HUES48 (cell line): ENCODE measurements around the gene ELMOD3.
"Not testable (repeated sequence)": the region's sequence is repeated elsewhere in the genome, so short reads cannot be mapped to it uniquely, and the experiment has no call there.

ENCODE experiments used
- H3K27ac ChIP-seq: one replicate; pipeline ENCODE4 v1.7.0; 2013; ENCODE audit warnings: low read depth, low read length, inconsistent platforms
- H3K27me3 ChIP-seq: 2 replicates; pipeline ENCODE4 v1.6.1; 2013; ENCODE audit warnings: mild to moderate bottlenecking, low read length; ENCODE audit not compliant: control insufficient read depth, insufficient read depth
- H3K36me3 ChIP-seq: 2 replicates; pipeline ENCODE4 v1.6.1; 2013; ENCODE audit warnings: low read length; ENCODE audit not compliant: control insufficient read depth, insufficient read depth
- H3K4me1 ChIP-seq: 2 replicates; pipeline ENCODE4 v1.6.1; 2013; ENCODE audit warnings: mild to moderate bottlenecking, low read length; ENCODE audit not compliant: control insufficient read depth, insufficient read depth
- H3K4me3 ChIP-seq: 2 replicates; pipeline ENCODE4 v1.5.1; 2013; ENCODE audit warnings: mild to moderate bottlenecking, low read depth, low read length
- H3K9ac ChIP-seq: 2 replicates; pipeline ENCODE4 v1.6.1; 2013; ENCODE audit warnings: mild to moderate bottlenecking, low read depth, low read length, moderate library complexity
- H3K9me3 ChIP-seq: 2 replicates; pipeline ENCODE4 v1.6.1; 2013; ENCODE audit warnings: low read length; ENCODE audit not compliant: control insufficient read depth, insufficient read depth

Gene ELMOD3

DNA sequence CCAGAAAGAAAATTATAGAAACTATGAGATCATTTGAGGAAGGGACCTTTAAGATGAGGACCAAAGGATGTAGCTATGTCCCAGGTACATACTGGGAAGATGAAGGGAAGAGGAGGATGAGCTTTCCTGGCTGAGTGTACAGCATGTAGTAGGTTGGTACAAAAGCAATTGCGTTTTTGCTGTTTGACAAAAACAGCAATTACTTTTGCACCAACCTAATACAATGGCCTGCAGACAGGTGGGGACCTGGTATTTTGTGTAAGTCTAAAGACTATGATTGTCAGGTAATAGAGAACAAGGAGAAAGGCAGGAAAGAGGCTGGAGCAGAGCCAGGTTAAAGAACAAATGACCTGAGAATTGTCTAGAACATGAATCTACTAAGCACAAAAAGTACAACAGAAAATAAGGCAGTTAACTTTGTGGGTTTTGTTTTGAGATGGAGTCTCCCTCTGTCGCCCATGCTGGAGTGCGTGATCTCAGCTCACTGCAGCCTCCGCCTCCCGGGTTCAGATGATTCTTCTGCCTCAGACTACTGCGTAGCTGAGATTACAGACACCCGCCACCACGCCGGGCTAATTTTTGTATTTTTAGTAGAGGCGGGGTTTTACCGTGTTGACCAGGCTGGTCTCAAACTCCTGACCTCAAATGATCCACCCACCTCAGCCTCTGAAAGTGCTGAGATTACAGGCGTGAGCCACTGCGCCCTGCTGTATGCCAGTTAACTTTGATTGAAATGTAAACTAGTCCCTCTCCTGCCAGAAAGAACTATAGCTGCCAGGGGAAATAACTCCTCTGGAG, 23.5 kb upstream of the ELMOD3 start:
- no peak overlapping the region for H3K4me3 ChIP-seq
- H3K27ac ChIP-seq, result no peak overlapping the region
- peaks cover 17% of the 10 kb centered on the region for H3K4me1 ChIP-seq
- H3K9me3 ChIP-seq, result no peaks in the 10 kb centered on the region
- peaks cover 4% of the 10 kb centered on the region for H3K36me3 ChIP-seq
- no peak overlapping the region for H3K9ac ChIP-seq
- H3K27me3 ChIP-seq, result no peaks in the 10 kb centered on the region

DNA sequence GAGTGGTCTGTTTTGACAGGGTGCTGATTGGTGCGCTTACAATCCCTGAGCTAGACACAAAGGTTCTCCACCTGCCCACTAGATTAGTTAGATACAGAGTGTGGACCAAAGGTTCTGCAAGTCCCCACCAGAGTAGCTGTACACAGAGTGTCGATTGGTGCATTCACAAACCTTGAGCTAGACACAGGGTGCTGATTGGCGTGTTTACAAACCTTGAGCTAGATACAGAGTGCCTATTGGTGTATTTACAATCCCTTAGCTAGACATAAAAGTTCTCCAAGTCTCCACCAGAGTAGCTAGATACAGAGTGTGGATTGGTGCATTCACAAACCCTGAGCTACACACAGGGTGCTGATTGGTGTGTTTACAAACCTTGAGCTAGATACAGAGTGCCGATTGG, 20.7 kb upstream of the ELMOD3 start:
- not testable (repeated sequence) for H3K36me3 ChIP-seq, H3K4me1 ChIP-seq, H3K27ac ChIP-seq, H3K4me3 ChIP-seq, H3K27me3 ChIP-seq, H3K9ac ChIP-seq, H3K9me3 ChIP-seq

DNA sequence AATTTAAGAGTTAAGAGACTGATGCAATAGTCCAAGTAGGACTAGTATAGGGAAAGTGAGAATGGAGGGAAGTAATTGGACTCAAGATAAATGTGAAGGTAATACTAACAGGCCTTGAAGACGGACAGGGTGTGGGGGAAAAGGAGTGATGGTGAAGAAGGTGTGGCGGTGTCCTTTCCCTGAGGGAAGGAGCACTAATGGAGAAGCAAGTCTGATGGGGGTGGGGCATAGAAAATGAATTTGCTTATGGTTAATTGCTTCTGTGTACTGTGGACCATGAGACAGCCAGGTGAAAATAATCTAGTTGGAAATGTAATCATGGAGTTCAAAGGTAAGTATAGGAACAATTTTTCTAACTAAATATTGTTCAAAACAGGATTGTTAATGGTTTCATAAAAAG, 19.6 kb upstream of the ELMOD3 start:
- Histone ChIP-seq H3K9me3 (no peaks in the 10 kb centered on the region), H3K4me3 (no peak overlapping the region)

DNA sequence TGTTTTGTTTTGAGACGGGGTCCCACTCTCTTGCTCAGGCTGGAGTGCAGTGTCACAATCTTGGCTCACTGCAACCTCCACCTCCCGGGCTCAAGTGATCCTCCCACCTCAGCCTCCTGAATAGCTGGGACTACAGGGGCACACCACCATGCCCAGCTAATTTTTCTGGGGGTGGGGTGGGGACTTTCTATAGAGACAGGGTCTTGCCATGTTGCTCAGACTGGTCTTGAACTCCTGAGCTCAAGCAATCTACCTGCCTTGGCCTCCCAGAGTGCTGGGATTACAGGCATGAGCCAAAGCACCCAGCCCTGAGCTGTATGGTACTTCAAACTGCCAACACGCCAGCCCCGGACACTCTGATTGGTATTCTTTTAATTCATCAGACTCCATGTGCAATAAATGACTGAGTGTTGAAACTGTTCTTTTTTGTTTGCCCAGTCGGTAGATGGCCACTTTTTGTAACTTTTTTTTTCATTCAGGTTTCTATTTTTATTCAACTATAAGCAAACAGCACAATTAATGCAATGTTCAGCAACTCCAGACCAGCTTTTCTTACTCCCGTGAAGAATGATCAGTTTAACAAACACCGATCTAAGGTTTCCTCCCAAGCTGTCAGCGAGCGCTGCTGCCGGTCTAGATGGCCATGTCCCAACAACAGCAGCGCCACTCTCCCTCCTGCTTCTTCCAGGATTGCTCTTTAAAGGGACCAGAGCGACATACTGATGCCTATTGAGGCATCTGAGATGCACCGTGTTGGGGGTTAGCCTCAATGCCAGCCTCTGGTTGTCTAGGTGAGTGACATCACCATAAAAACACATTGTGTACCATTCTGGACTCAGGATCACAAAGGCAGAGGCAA, 14.3 kb upstream of the ELMOD3 start:
- peaks cover 7% of the 10 kb centered on the region; the same call in 1 of the 2 replicates for H3K36me3 ChIP-seq
- no peak overlapping the region for H3K27ac ChIP-seq
- H3K4me3 ChIP-seq, result no peak overlapping the region
- H3K4me1 ChIP-seq, result peaks cover 12% of the 10 kb centered on the region; the same call in 1 of the 2 replicates
- no peak overlapping the region for H3K9ac ChIP-seq
- H3K9me3 ChIP-seq, result no peaks in the 10 kb centered on the region
- H3K27me3 ChIP-seq, result no peaks in the 10 kb centered on the region

More for the DNA sequence above, 19.6 kb upstream of the ELMOD3 start:
- peaks cover 8% of the 10 kb centered on the region; the same call in 1 of the 2 replicates for H3K4me1 ChIP-seq
- no peak overlapping the region for H3K27ac ChIP-seq
- no peaks in the 10 kb centered on the region for H3K36me3 ChIP-seq
- no peaks in the 10 kb centered on the region for H3K27me3 ChIP-seq
- H3K9ac ChIP-seq, result no peak overlapping the region

DNA sequence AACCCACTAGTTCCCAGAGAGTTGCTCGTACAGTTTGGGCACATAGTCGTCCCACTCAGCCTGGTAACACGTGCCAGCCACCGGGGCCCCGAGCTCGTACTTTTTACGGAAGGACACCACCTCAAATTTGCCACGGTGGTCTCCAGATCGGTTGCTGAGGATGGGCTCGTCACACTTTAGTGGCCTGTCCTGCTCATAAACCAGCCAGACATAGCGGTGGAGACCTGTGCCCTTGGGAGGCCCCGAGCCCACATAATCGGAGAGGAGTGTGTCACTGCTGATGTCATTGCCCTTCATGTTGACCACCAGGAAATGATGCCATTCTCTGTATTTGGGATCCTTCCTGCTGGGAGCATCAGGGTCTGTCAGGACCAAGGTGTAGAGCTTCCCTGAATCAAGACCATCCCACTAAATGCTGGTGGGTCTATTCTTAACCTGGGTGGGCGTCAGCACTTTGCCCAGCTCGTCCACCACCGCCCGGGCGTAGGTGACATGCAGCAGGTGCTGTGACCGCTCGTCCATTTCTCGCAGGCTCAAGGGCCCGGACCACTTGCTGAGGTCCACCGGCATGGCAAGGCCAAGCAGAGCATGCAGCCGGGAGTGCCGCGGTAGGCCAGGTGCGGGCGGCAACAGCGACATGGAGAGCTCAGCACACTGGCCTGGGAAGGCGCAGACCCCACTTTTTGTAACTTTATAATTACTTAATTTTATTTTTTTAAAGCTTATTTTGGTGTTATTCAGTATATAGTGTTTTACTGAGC, 13.1 kb upstream of the ELMOD3 start:
- H3K36me3 ChIP-seq, result peaks cover 19% of the 10 kb centered on the region; the same call in 1 of the 2 replicates
- no peak overlapping the region for H3K27ac ChIP-seq
- H3K9ac ChIP-seq, result no peak overlapping the region
- H3K9me3 ChIP-seq, result no peaks in the 10 kb centered on the region
- no peaks in the 10 kb centered on the region for H3K27me3 ChIP-seq
- H3K4me3 ChIP-seq, result no peak overlapping the region
- H3K4me1 ChIP-seq, result peaks cover 12% of the 10 kb centered on the region; the same call in 1 of the 2 replicates

DNA sequence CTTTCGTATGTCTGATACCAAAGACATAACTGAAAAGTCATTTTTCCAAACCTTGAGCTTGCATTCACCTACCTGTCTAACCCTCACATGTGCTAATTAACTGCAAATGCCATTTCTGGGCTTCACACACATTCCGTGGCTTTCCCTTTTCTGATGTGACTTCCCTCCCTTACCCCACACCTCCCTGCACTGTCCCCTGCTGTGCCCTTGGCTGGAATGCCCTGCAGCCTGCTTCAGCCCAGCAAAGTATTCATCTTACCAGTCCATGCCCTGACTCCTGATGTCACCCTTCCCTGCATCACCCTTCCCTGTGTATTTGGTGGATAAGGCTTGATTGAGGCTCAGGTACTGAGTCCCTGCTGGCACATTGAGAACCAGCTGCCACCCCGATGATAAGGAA, 12.4 kb upstream of the ELMOD3 start:
- H3K27ac ChIP-seq, result no peak overlapping the region
- H3K36me3 ChIP-seq, result peaks cover 26% of the 10 kb centered on the region

DNA sequence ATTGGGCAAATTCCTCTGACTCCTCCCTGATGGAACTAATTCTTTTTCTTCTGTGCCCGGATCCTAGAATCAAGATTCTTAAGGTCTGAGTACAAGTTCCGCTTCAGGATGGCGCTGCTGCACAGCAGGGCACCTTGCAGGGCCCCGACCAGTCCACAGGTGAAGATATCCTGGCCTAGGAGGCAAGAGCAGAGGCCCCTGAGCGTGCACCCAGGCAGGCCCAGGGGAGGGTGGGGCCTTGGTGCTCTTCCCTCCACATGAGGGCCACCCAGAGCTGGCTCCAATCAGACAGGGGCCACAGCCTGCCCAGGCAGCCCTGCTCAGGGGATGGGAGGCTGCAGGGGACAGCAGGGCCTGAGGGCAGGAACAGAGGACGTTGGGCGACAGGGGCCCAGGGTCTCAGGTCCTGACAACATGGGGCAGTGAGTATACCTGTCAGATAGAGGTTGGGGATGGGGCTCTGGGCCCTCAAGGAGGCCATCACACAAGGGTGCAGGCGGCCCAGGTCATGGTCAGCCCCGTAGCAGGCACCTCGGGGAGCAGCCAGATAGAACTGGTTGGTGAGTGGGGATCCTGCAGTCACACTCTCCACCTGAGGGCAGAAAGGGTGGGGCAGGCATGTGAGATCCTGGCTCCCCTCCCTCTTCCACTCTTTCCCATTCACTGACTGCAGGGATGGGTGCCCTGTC, 11.2 kb upstream of the ELMOD3 start:
- H3K9ac ChIP-seq, H3K9me3 ChIP-seq, H3K4me3 ChIP-seq, H3K27ac ChIP-seq, H3K27me3 ChIP-seq, H3K4me1 ChIP-seq: not testable (repeated sequence)
- H3K36me3 ChIP-seq, result peaks cover 30% of the 10 kb centered on the region

More for the DNA sequence above, 12.4 kb upstream of the ELMOD3 start:
- Histone ChIP-seq H3K9ac (no peak overlapping the region), H3K4me3 (no peak overlapping the region), H3K4me1 (peaks cover 12% of the 10 kb centered on the region; the same call in 1 of the 2 replicates), H3K9me3 (no peaks in the 10 kb centered on the region), H3K27me3 (no peaks in the 10 kb centered on the region)

DNA sequence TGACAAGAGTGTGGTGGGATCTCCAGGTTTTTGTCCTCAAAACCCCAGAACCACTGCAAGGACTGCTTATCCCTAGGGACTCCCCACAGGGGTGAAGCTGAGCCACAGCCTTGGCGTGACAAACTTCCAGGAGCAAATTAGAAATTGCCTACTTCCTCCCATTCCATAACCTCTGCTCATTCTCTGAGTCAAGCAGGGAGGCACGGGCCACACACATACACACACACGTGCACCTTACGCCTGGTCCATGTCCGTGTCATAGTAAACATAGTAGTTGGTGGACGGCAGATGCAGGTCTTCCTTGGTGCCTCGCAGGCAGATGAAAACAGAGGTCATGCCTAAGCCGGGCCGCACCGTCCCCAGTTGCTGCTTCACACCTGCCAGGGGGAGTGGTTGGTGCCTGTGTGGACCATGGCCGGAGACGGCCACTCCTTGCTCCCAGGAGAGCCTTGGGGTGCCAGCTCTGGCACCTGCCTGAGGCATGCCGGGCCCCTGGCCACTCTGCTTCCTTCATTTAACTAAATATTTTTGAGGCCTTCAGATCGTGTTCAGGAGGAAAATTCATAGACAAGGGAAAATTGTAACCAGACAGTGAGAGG, 10.1 kb upstream of the ELMOD3 start:
- no peak overlapping the region for H3K4me3 ChIP-seq
- no peak overlapping the region for H3K27ac ChIP-seq
- no peaks in the 10 kb centered on the region for H3K9me3 ChIP-seq
- peaks cover 6% of the 10 kb centered on the region; the same call in 1 of the 2 replicates for H3K4me1 ChIP-seq
- H3K36me3 ChIP-seq, result peaks cover 35% of the 10 kb centered on the region
- no peak overlapping the region for H3K9ac ChIP-seq
- H3K27me3 ChIP-seq, result no peaks in the 10 kb centered on the region

DNA sequence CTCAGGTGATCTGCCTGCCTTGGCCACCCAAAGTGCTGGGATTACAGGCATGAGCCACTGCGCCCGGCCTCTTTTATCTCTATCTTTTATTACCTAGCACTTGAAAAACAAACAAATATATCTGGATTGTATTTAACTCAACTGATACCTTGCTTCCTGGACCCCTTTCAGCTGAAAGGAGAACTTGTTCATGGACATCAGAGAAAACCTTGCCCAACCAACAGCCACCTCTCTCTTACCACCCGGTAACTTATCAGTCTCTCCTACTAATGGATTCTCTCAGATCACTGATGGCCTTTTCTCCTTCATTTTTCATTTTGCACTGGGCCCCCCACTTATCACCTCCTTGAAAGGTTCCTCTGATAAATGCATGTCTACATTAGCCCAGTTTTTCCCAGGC, 7.0 kb upstream of the ELMOD3 start:
- Histone ChIP-seq H3K27me3 (no peaks in the 10 kb centered on the region), H3K4me1 (no peaks in the 10 kb centered on the region), H3K36me3 (peaks cover 56% of the 10 kb centered on the region), H3K27ac (no peak overlapping the region), H3K9me3 (no peaks in the 10 kb centered on the region), H3K9ac (no peak overlapping the region), H3K4me3 (no peak overlapping the region)

DNA sequence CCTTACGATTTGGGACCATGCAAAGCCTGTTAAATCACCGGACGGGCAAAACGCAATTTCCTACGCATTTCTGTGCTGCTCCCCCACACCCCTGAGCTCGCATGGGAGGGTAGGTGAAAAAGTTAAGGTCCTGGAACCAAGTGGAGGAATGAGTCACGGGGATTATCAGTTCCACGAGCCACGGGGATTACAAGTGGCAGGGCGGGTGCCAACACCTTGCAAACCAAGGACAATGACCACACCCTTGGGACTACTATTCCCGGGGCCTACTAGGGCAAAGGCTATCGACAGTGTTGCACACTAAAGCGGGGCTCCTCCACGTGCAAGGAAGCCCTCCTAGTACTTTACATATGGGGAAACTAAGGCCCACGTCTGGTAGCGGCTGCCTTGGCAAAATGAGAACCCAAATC, 688 bp upstream of the ELMOD3 start:
- Histone ChIP-seq H3K9me3 (no peaks in the 10 kb centered on the region), H3K9ac (no peak overlapping the region), H3K4me3 (peak overlapping the region; percentile 96), H3K36me3 (peaks cover 39% of the 10 kb centered on the region), H3K27me3 (no peaks in the 10 kb centered on the region), H3K4me1 (no peaks in the 10 kb centered on the region), H3K27ac (no peak overlapping the region)
